H1 (cell line): ENCODE measurements around the gene TBC1D13. TPM values are rescaled to one million over a fixed set of nuclear protein-coding genes. Genes with fewer than 3 reads are reported as not detected.

ENCODE experiments used
- CTCF ChIA-PET: fragments of 300-600 bp; sonication (Branson Sonifier 250); formaldehyde crosslinking; loops from one replicate; lab custom pipeline; 2021; ENCODE audit not compliant: partially characterized antibody; lab: Charles Lee
- POLR2A ChIA-PET: fragments of 300-600 bp; sonication (Branson Sonifier 250); formaldehyde crosslinking; loops from one replicate; lab custom pipeline; 2021; ENCODE audit warnings: inconsistent platforms; ENCODE audit not compliant: partially characterized antibody; lab: Charles Lee
- DNase-seq, 2 experiments: peaks; one replicate each; pipeline versions ENCODE4 v3.0.0 to v3.0.0-alpha.2; 2010 to 2022; ENCODE audit warnings: low spot score in 2 of 2, low read depth in 1 of 2, mixed read lengths in 1 of 2
- FAIRE-seq: peaks from 2 replicates; lab custom pipeline; 2011; peaks lifted over from hg19 to GRCh38; lab: Jason Lieb, UNC
- H2AFZ ChIP-seq: 2 replicates; pipeline ENCODE4 v1.8.1; 2012; ENCODE audit warnings: low read length, inconsistent platforms
- H2AK5ac ChIP-seq: 2 replicates; pipeline ENCODE4 v1.6.1; 2013; ENCODE audit warnings: low read depth, low read length
- H2BK120ac ChIP-seq: replicated peaks from 2 replicates; pipeline ENCODE3; 2013; ENCODE audit warnings: low read depth, low read length, inconsistent platforms
- H2BK12ac ChIP-seq: 2 replicates; pipeline ENCODE4 v1.6.1; 2013; ENCODE audit warnings: low read depth, low read length
- H2BK15ac ChIP-seq: 2 replicates; pipeline ENCODE4 v1.6.1; 2013; ENCODE audit warnings: low read length
- H2BK20ac ChIP-seq: 2 replicates; pipeline ENCODE4 v1.6.1; 2013; ENCODE audit warnings: low read length
- H2BK5ac ChIP-seq: 2 replicates; pipeline ENCODE4 v1.6.1; 2013; ENCODE audit warnings: low read depth, low read length
- H3K14ac ChIP-seq: 2 replicates; pipeline ENCODE4 v1.6.1; 2013; ENCODE audit warnings: inconsistent platforms; ENCODE audit not compliant: insufficient read length
- H3K18ac ChIP-seq: 2 replicates; pipeline ENCODE4 v1.6.1; 2013; ENCODE audit warnings: low read length; ENCODE audit errors: extremely low read depth
- H3K23ac ChIP-seq: 2 replicates; pipeline ENCODE4 v1.6.1; 2013; ENCODE audit warnings: inconsistent platforms; ENCODE audit not compliant: insufficient read length
- H3K23me2 ChIP-seq: 2 replicates; pipeline ENCODE4 v1.6.1; 2013; ENCODE audit warnings: low read depth, low read length
- H3K27ac ChIP-seq: 2 replicates; pipeline ENCODE4 v1.6.1; 2011; ENCODE audit warnings: low read depth, low read length, inconsistent platforms
- H3K27me3 ChIP-seq, 4 experiments: replicated peaks in 1 of 4; 1 replicate in 1 of 4; 2 replicates in 3 of 4; pipeline versions ENCODE4 v1.6.1 to v1.8.1; 2011 to 2013; ENCODE audit warnings: low read length in 3 of 4, mild to moderate bottlenecking in 3 of 4, inconsistent platforms in 2 of 4, mixed read lengths in 2 of 4, moderate library complexity in 1 of 4; ENCODE audit not compliant: control insufficient read depth in 3 of 4, insufficient read depth in 3 of 4; ENCODE audit errors: extremely low read depth in 1 of 4
- H3K36me3 ChIP-seq, 4 experiments: 2 replicates each; pipeline versions ENCODE4 v1.6.1 to v1.8.1; 2011 to 2013; ENCODE audit warnings: mild to moderate bottlenecking in 4 of 4, low read length in 3 of 4, moderate library complexity in 2 of 4, control low read depth in 1 of 4, inconsistent platforms in 1 of 4; ENCODE audit not compliant: insufficient read depth in 4 of 4, control insufficient read depth in 2 of 4
- H3K4ac ChIP-seq: replicated peaks from 2 replicates; pipeline ENCODE3; 2013; ENCODE audit warnings: low read length, low read depth, mixed read lengths, inconsistent platforms; ENCODE audit not compliant: insufficient read length
- H3K4me1 ChIP-seq, 4 experiments: replicated peaks in 1 of 4; 1 replicate in 1 of 4; 2 replicates in 3 of 4; pipeline versions ENCODE4 v1.6.1 to v1.8.1; 2011 to 2013; ENCODE audit warnings: low read length in 3 of 4, inconsistent platforms in 2 of 4, mixed read lengths in 1 of 4; ENCODE audit not compliant: insufficient read depth in 4 of 4, control insufficient read depth in 3 of 4
- H3K4me2 ChIP-seq, 2 experiments: 2 replicates each; pipeline versions ENCODE4 v1.6.1 to v1.8.1; 2011 to 2013; ENCODE audit warnings: low read depth in 2 of 2, low read length in 2 of 2, control low read depth in 1 of 2, inconsistent platforms in 1 of 2, mild to moderate bottlenecking in 1 of 2; ENCODE audit not compliant: insufficient read depth in 1 of 2
- H3K4me3 ChIP-seq, 4 experiments: fragments of 200-600, 300-600 bp in 1 of 4; sonication (generic), shearing (Covaris generic), sonication (Bioruptor Twin) in 1 of 4; 2 replicates each; pipeline versions ENCODE4 v1.5.1 to v1.8.1; 2011 to 2016; ENCODE audit warnings: low read length in 4 of 4, low read depth in 3 of 4, control low read depth in 2 of 4, inconsistent platforms in 2 of 4, mild to moderate bottlenecking in 2 of 4, mixed read lengths in 1 of 4, moderate library complexity in 1 of 4; ENCODE audit not compliant: insufficient read depth in 2 of 4; ENCODE audit errors: extremely low read depth in 1 of 4
- H3K56ac ChIP-seq: replicated peaks from 2 replicates; pipeline ENCODE3; 2013; ENCODE audit warnings: low read depth, mild to moderate bottlenecking, mixed read lengths, low read length, inconsistent platforms; ENCODE audit not compliant: insufficient read length
- H3K79me1 ChIP-seq: 2 replicates; pipeline ENCODE4 v1.6.1; 2013; ENCODE audit warnings: low read depth, low read length, control low read depth
- H3K79me2 ChIP-seq, 2 experiments: 2 replicates each; pipeline versions ENCODE4 v1.6.1 to v1.8.1; 2012 to 2013; ENCODE audit warnings: low read length in 2 of 2, mild to moderate bottlenecking in 2 of 2, inconsistent platforms in 1 of 2; ENCODE audit not compliant: insufficient read depth in 2 of 2, control insufficient read depth in 1 of 2
- H3K9ac ChIP-seq, 4 experiments: replicated peaks in 1 of 4; 1 replicate in 1 of 4; 2 replicates in 3 of 4; pipeline versions ENCODE4 v1.6.1 to v1.8.1; 2011 to 2013; ENCODE audit warnings: low read depth in 3 of 4, low read length in 3 of 4, control low read depth in 2 of 4, mild to moderate bottlenecking in 2 of 4, moderate library complexity in 2 of 4, inconsistent platforms in 1 of 4; ENCODE audit errors: extremely low read depth in 1 of 4
- H3K9me3 ChIP-seq, 2 experiments: 2 replicates each; pipeline versions ENCODE4 v1.6.1 to v1.8.1; 2012 to 2013; ENCODE audit warnings: mild to moderate bottlenecking in 2 of 2, moderate library complexity in 2 of 2, control low read depth in 1 of 2, inconsistent platforms in 1 of 2, low read depth in 1 of 2, low read length in 1 of 2, mixed read lengths in 1 of 2; ENCODE audit not compliant: insufficient read depth in 2 of 2
- H4K20me1 ChIP-seq, 2 experiments: replicated peaks in 1 of 2; 2 replicates each; pipeline versions ENCODE3 to v1.8.1; 2011 to 2013; ENCODE audit warnings: inconsistent platforms in 2 of 2, low read length in 2 of 2, mild to moderate bottlenecking in 1 of 2; ENCODE audit not compliant: insufficient read depth in 2 of 2, control insufficient read depth in 1 of 2
- H4K5ac ChIP-seq: 2 replicates; pipeline ENCODE4 v1.6.1; 2013; ENCODE audit warnings: low read length, low read depth, mixed read lengths, inconsistent platforms; ENCODE audit not compliant: insufficient read length
- H4K8ac ChIP-seq: 2 replicates; pipeline ENCODE4 v1.8.0; 2013; ENCODE audit warnings: mild to moderate bottlenecking, moderate library complexity, low read length, inconsistent platforms; ENCODE audit not compliant: insufficient read depth; ENCODE audit errors: extremely low read depth
- H4K91ac ChIP-seq: replicated peaks from 2 replicates; pipeline ENCODE3; 2013; ENCODE audit warnings: low read length, mixed read lengths, inconsistent platforms; ENCODE audit not compliant: insufficient read length
- EP300 ChIP-seq, 2 experiments: IDR thresholded peaks; 1 replicate in 1 of 2; 2 replicates in 1 of 2; pipeline ENCODE4 v1.6.1; 2011 to 2012; ENCODE audit warnings: low read depth in 2 of 2, low read length in 2 of 2, mild to moderate bottlenecking in 2 of 2, borderline replicate concordance in 1 of 2, inconsistent platforms in 1 of 2, moderate library complexity in 1 of 2
- WGBS, 2 experiments: shearing (Covaris generic) in 1 of 2; methylation state at CpG; one replicate each; pipeline versions ENCODE4 v1.1.6 to v1.1.7; 2013 to 2015; ENCODE audit warnings: low lambda C conversion rate in 2 of 2, mixed read lengths in 2 of 2, inconsistent platforms in 1 of 2, low coverage in 1 of 2, missing lambda C conversion rate in 1 of 2; ENCODE audit not compliant: insufficient replicate concordance in 2 of 2, insufficient coverage in 1 of 2, insufficient read length in 1 of 2; ENCODE audit errors: extremely low coverage in 1 of 2, missing lambda C conversion rate in 1 of 2; 5-methylcytosine and 5-hydroxymethylcytosine counted together
- polyA plus RNA-seq, 7 experiments: library from polyadenylated mRNA; depleted of rRNA in 3 of 7; stranded (reverse) in 5 of 7; unstranded in 2 of 7; fragments of >200 nt in 5 of 7; fragments of 200-250 nt in 2 of 7; gene quantifications; 1 replicate in 5 of 7; 2 replicates in 1 of 7; 4 replicates in 1 of 7; pipeline versions ENCODE4 v1.2.1 to v1.2.3, GENCODE V29; 2011 to 2013; ENCODE audit warnings: missing spikeins in 2 of 7, mixed read lengths in 2 of 7
- total RNA-seq: library from RNA; stranded (reverse); fragmentation: NEBNext Ultra II Directional; extraction: Animal tissue kit (Norgen Biotek cat#: 25700); gene quantifications from 2 replicates; pipeline ENCODE4 v1.2.1, GENCODE V29; 2021

Gene TBC1D13
- total and polyA plus RNA-seq, 2 of the 8 experiments (the other 6 are each of a cell fraction or from before 2014, with no cell fraction given) = 21.3 to 24.7 TPM

- H3K79me1 ChIP-seq = no peaks in the 10 kb centered on the region
- H2BK12ac ChIP-seq = no peak overlapping the region
- no peaks in the 10 kb centered on the region for H3K4me1 ChIP-seq
- DNase-seq (no peak), FAIRE-seq (no peak)
- H3K18ac ChIP-seq = no peak overlapping the region
- H3K27ac ChIP-seq = no peak overlapping the region
- H4K5ac ChIP-seq = no peak overlapping the region
- no peak overlapping the region for H3K9ac ChIP-seq
- peaks cover 0 to 3% of the 10 kb centered on the region in 2 experiments; a peak in 1 of 4 replicates for H3K79me2 ChIP-seq
- no peak overlapping the region for H2BK120ac ChIP-seq
- no peak overlapping the region for H2BK15ac ChIP-seq
- no peak overlapping the region for H2AK5ac ChIP-seq
- no peak overlapping the region for H3K23ac ChIP-seq
- no peak overlapping the region for H4K91ac ChIP-seq
- H3K56ac ChIP-seq = no peak overlapping the region
- H3K36me3 ChIP-seq = peaks cover 0 to 3% (median 0%) of the 10 kb centered on the region in 4 experiments; a peak in 2 of 8 replicates
- H3K4ac ChIP-seq = no peak overlapping the region
- H3K4me3 ChIP-seq = no peak overlapping the region
- H2AFZ ChIP-seq = no peak overlapping the region
- H2BK5ac ChIP-seq = no peak overlapping the region
- POLR2A ChIA-PET = interaction anchor here (1.2 kb wide), 1 partner anchor 12 kb away, joined by 3 read pairs; the partner anchor contains the start of gene SPOUT1
- H3K27me3 ChIP-seq = no peaks in the 10 kb centered on the region
- no peak overlapping the region for H4K8ac ChIP-seq
- CTCF ChIA-PET = interaction anchor here (0.6 to 1.5 kb wide), 5 partner anchors 10 to 109 kb away, joined by 3 to 4 read pairs (median 3); no protein-coding TSS in a partner anchor
- peaks cover 0 to 14% of the 10 kb centered on the region in 2 experiments for H4K20me1 ChIP-seq
- no peak overlapping the region for H3K14ac ChIP-seq
- no peaks in the 10 kb centered on the region for H3K23me2 ChIP-seq
- H3K9me3 ChIP-seq = no peaks in the 10 kb centered on the region
- H3K4me2 ChIP-seq = no peak overlapping the region
- H2BK20ac ChIP-seq = no peak overlapping the region
- 92 to 100% methylated on average over 2 to 12 of the region's 12 CpGs for WGBS, 2 experiments
- TF ChIP-seq EP300 (IDR thresholded peaks at IDR 0.05; ENCODE audit: borderline replicate concordance in 1 of 2, low read depth in 2 of 2, low read length in 2 of 2) = no peak
These were observed 54.8 kb downstream of the TBC1D13 start for GRCh38 chr9:128841694-128842492.
